ENCODE data around the gene RETREG2.

DNA sequence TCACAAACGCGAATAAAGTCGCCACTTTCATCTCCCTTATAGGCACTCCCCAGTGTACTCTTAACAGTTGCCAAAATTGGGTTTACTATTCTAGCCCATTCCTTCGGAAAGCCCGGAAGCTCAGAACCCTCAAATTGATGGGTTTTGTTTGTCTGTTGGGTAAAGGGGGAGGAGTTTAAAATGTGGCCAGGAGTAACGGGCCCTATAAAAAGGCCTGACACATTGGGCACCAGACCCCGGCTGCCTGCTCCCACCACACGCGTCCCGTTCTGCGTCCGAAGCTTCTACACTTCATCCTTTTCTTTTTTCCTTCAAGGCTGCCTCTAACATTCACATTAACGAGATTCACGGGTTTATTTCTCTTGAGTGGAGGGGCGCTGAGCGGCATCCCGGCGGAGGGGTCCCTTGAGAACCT lies 18.3 kb upstream of the RETREG2 start:
- TF ChIP-seq, protein P1, sequence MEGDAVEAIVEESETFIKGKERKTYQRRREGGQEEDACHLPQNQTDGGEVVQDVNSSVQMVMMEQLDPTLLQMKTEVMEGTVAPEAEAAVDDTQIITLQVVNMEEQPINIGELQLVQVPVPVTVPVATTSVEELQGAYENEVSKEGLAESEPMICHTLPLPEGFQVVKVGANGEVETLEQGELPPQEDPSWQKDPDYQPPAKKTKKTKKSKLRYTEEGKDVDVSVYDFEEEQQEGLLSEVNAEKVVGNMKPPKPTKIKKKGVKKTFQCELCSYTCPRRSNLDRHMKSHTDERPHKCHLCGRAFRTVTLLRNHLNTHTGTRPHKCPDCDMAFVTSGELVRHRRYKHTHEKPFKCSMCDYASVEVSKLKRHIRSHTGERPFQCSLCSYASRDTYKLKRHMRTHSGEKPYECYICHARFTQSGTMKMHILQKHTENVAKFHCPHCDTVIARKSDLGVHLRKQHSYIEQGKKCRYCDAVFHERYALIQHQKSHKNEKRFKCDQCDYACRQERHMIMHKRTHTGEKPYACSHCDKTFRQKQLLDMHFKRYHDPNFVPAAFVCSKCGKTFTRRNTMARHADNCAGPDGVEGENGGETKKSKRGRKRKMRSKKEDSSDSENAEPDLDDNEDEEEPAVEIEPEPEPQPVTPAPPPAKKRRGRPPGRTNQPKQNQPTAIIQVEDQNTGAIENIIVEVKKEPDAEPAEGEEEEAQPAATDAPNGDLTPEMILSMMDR (IDR thresholded peaks at IDR 0.05) = no peak
- TF ChIP-seq EZH2 (IDR thresholded peaks at IDR 0.05) = no peak

Measured in neural progenitor cell (in vitro differentiated cells).